Neural cell (in vitro differentiated cells): ENCODE results near the gene HSP90AA1. TPM values are rescaled to one million over a fixed set of nuclear protein-coding genes. Genes with fewer than 3 reads are reported as not detected.

Source experiments
- H2AFZ ChIP-seq: fragments of 200-600, 300-800 bp; sonication (generic), shearing (Covaris generic); 2 replicates; pipeline ENCODE4 v1.6.0; 2014; ENCODE audit warnings: low read depth, mild to moderate bottlenecking, antibody characterized with exemption, low read length, moderate library complexity
- H3F3A ChIP-seq: fragments of 200-600 bp; shearing (Covaris generic); 2 replicates; pipeline ENCODE4 v1.6.1; 2016; ENCODE audit warnings: mild to moderate bottlenecking, moderate library complexity, mixed read lengths, antibody characterized with exemption, low read length; ENCODE audit not compliant: insufficient read depth, poor library complexity, severe bottlenecking
- H3K27ac ChIP-seq: fragments of 200-600, 300-800 bp; sonication (generic), shearing (Covaris generic); 2 replicates; pipeline ENCODE4 v1.5.1; 2014; ENCODE audit warnings: mild to moderate bottlenecking, low read length, moderate library complexity
- H3K27me3 ChIP-seq: fragments of 300-800, 200-600 bp; sonication (generic), shearing (Covaris generic); 2 replicates; pipeline ENCODE4 v1.6.0; 2014; ENCODE audit warnings: mild to moderate bottlenecking, low read depth, low read length, moderate library complexity; ENCODE audit not compliant: insufficient read depth
- H3K36me3 ChIP-seq: fragments of 300-800, 200-600 bp; sonication (generic), shearing (Covaris generic); 2 replicates; pipeline ENCODE4 v1.5.1; 2014; ENCODE audit warnings: mild to moderate bottlenecking, antibody characterized with exemption, low read length, moderate library complexity; ENCODE audit not compliant: insufficient read depth
- H3K4me2 ChIP-seq: fragments of 300-800, 200-600 bp; sonication (generic), shearing (Covaris generic); 2 replicates; pipeline ENCODE4 v1.6.0; 2014; ENCODE audit warnings: mild to moderate bottlenecking, low read length
- H3K4me3 ChIP-seq: fragments of 300-800, 200-600 bp; sonication (generic), shearing (Covaris generic); 2 replicates; pipeline ENCODE4 v1.5.1; 2014; ENCODE audit warnings: mild to moderate bottlenecking, low read length, moderate library complexity
- H3K79me2 ChIP-seq: fragments of 200-600 bp; shearing (Covaris generic); replicated peaks from 2 replicates; pipeline ENCODE4 v1.6.0; 2014; ENCODE audit warnings: mild to moderate bottlenecking, low read length, moderate library complexity; ENCODE audit not compliant: insufficient read depth
- H3K9ac ChIP-seq: fragments of 300-800, 200-600 bp; sonication (generic), shearing (Covaris generic); 2 replicates; pipeline ENCODE4 v1.6.1; 2016; ENCODE audit warnings: mild to moderate bottlenecking, low read length, mixed read lengths
- H3K9me2 ChIP-seq: fragments of 200-600 bp; shearing (Covaris generic); 2 replicates; pipeline ENCODE4 v1.6.1; 2016; ENCODE audit warnings: mild to moderate bottlenecking, low read length, mixed read lengths; ENCODE audit not compliant: insufficient read depth
- H3K9me3 ChIP-seq: fragments of 200-600, 300-800 bp; sonication (generic), shearing (Covaris generic); 2 replicates; pipeline ENCODE4 v1.6.1; 2016; ENCODE audit warnings: mild to moderate bottlenecking, mixed run types, low read length, moderate library complexity, mixed read lengths
- H4K20me1 ChIP-seq: fragments of 200-600 bp; shearing (Covaris generic); 2 replicates; pipeline ENCODE4 v1.6.1; 2016; ENCODE audit warnings: mild to moderate bottlenecking, mixed run types; ENCODE audit not compliant: insufficient read depth
- EP300 ChIP-seq: fragments of 450-650 bp; conservative IDR thresholded peaks from 2 replicates; pipeline ENCODE4 v1.6.1; 2014; ENCODE audit warnings: antibody characterized with exemption, mild to moderate bottlenecking, moderate library complexity; ENCODE audit not compliant: poor library complexity, severe bottlenecking
- EZH2 ChIP-seq: fragments of 200-600, 300-800 bp; shearing (Covaris generic), sonication (generic); IDR thresholded peaks from 2 replicates; pipeline ENCODE4 v1.6.1; 2014; ENCODE audit warnings: antibody characterized with exemption, low read length, borderline replicate concordance, mild to moderate bottlenecking; ENCODE audit not compliant: insufficient read depth, poor library complexity, severe bottlenecking
- MXI1 ChIP-seq: fragments of 450-650 bp; conservative IDR thresholded peaks from 2 replicates; pipeline ENCODE4 v1.6.1; 2014; ENCODE audit warnings: antibody characterized with exemption, mild to moderate bottlenecking; ENCODE audit not compliant: poor library complexity, severe bottlenecking
- POLR2AphosphoS5 ChIP-seq: IDR thresholded peaks from 2 replicates; pipeline ENCODE4 v1.6.1; 2012
- RAD21 ChIP-seq: fragments of 450-650 bp; conservative IDR thresholded peaks from 2 replicates; pipeline ENCODE4 v1.6.1; 2014; ENCODE audit warnings: antibody characterized with exemption, mild to moderate bottlenecking, moderate library complexity
- SMC3 ChIP-seq: fragments of 450-650 bp; conservative IDR thresholded peaks from 2 replicates; pipeline ENCODE4 v1.6.1; 2014; ENCODE audit warnings: antibody characterized with exemption, mild to moderate bottlenecking, moderate library complexity; ENCODE audit not compliant: poor library complexity
- TAF1 ChIP-seq: IDR thresholded peaks from 2 replicates; pipeline ENCODE4 v1.6.1; 2012; ENCODE audit warnings: low read depth
- polyA plus RNA-seq: library from polyadenylated mRNA; depleted of rRNA; stranded (reverse); fragments of >200 nt; gene quantifications from 2 replicates; pipeline ENCODE4 v1.2.3, GENCODE V29; 2014
- TF ChIP-seq, protein P1 (sequence below): fragments of 450-650 bp; IDR thresholded peaks from 2 replicates; pipeline ENCODE4 v1.5.1; 2014; ENCODE audit warnings: antibody characterized with exemption, mild to moderate bottlenecking, moderate library complexity; ENCODE audit not compliant: poor library complexity, severe bottlenecking
- TF ChIP-seq, protein P2 (sequence below): IDR thresholded peaks from 2 replicates; pipeline ENCODE4 v1.6.1; 2012; ENCODE audit warnings: borderline replicate concordance

The HSP90AA1 gene
- polyA plus RNA-seq, 1 donor from 2014 or later: 206 TPM

DNA sequence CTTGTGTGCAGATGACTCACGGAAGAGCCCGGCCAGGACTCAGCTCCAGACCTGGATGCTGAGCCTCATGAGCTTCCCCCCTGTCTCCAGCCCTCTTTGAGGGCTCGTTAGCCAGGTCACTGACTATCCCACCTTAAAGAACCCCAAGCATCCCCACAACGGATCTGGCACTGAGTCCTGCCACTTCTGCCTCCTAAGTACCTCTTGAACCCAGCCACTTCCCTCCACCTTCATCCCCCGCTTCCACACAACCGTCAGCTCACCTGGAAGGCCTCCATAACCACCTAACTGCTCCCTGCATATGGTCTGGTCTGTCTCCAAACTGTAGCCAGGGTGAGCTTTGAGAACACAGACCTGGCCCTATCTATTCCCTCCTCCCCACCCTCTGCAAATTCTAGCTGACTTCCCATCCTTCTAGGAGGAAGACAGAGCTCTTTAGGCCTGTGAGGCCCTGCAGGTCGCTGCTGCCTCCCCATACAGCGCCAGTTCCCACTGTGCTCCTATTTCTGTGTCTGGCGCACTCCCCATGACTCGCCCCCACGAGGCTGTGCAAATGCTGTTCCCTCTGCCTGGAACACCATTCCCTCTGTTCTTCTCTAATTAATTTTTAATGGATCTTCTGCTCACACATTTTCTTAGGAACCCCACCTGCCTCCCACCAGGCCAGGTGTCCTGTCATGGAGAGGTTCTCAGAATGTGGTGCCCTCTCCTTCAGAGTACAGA lies 2.9 kb upstream of the HSP90AA1 start:
- H3K27me3 ChIP-seq: no peaks in the 10 kb centered on the region
- no peak overlapping the region for H3K27ac ChIP-seq
- H3F3A ChIP-seq: no peaks in the 10 kb centered on the region
- H2AFZ ChIP-seq: no peak overlapping the region
- H3K9ac ChIP-seq: no peak overlapping the region
- no peaks in the 10 kb centered on the region for H3K9me2 ChIP-seq
- H3K79me2 ChIP-seq: peaks cover 17% of the 10 kb centered on the region
- no peak overlapping the region for H3K4me3 ChIP-seq
- TF ChIP-seq SMC3 (no peak), MXI1 (no peak), EP300 (no peak), EZH2 (no peak), POLR2AphosphoS5 (no peak), RAD21 (no peak), TAF1 (no peak)
- TF ChIP-seq, protein P1, sequence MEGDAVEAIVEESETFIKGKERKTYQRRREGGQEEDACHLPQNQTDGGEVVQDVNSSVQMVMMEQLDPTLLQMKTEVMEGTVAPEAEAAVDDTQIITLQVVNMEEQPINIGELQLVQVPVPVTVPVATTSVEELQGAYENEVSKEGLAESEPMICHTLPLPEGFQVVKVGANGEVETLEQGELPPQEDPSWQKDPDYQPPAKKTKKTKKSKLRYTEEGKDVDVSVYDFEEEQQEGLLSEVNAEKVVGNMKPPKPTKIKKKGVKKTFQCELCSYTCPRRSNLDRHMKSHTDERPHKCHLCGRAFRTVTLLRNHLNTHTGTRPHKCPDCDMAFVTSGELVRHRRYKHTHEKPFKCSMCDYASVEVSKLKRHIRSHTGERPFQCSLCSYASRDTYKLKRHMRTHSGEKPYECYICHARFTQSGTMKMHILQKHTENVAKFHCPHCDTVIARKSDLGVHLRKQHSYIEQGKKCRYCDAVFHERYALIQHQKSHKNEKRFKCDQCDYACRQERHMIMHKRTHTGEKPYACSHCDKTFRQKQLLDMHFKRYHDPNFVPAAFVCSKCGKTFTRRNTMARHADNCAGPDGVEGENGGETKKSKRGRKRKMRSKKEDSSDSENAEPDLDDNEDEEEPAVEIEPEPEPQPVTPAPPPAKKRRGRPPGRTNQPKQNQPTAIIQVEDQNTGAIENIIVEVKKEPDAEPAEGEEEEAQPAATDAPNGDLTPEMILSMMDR: no peak
- TF ChIP-seq, protein P2, sequence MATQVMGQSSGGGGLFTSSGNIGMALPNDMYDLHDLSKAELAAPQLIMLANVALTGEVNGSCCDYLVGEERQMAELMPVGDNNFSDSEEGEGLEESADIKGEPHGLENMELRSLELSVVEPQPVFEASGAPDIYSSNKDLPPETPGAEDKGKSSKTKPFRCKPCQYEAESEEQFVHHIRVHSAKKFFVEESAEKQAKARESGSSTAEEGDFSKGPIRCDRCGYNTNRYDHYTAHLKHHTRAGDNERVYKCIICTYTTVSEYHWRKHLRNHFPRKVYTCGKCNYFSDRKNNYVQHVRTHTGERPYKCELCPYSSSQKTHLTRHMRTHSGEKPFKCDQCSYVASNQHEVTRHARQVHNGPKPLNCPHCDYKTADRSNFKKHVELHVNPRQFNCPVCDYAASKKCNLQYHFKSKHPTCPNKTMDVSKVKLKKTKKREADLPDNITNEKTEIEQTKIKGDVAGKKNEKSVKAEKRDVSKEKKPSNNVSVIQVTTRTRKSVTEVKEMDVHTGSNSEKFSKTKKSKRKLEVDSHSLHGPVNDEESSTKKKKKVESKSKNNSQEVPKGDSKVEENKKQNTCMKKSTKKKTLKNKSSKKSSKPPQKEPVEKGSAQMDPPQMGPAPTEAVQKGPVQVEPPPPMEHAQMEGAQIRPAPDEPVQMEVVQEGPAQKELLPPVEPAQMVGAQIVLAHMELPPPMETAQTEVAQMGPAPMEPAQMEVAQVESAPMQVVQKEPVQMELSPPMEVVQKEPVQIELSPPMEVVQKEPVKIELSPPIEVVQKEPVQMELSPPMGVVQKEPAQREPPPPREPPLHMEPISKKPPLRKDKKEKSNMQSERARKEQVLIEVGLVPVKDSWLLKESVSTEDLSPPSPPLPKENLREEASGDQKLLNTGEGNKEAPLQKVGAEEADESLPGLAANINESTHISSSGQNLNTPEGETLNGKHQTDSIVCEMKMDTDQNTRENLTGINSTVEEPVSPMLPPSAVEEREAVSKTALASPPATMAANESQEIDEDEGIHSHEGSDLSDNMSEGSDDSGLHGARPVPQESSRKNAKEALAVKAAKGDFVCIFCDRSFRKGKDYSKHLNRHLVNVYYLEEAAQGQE: no peak
- no peaks in the 10 kb centered on the region for H3K9me3 ChIP-seq
- H3K36me3 ChIP-seq: peaks cover 2% of the 10 kb centered on the region
- H4K20me1 ChIP-seq: no peaks in the 10 kb centered on the region
- no peak overlapping the region for H3K4me2 ChIP-seq

DNA sequence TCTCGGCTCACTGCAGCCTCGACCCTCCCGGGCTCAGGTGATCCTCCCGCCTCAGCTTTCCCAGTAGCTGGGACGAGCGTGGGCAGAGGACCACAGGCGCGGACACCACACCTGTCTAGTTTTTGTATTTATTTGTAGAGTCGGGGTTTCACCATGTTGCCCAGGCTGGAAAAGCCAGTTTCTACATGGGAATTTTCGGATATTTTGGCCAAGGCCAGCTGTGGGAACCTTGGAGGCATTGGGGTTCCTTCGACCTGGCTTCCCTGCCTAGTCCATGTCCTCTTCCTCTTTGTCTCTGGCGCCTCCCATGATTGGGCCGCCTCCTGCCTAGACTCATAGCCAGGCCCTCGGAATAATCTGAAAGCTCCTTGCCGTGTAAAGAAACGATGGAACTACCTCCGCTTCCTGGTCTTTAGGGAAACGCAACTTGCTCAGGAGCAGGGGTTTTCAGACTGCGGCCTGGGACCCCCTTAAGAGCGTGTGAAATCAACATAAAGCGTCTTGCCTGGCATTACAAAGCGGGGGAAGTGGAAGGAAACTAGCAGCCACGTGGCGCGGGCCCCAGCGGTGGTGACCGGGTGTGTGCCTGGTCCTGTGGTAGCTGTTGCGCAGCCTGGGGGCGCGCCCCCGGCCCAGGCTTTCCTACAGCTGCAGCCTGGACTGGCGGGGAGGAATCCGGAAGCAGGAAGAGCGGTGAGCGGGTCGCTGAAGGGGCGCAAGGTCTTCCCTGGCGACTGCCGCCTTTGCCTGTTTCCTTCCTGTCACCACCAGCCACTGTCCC lies 1.4 kb upstream of the HSP90AA1 start:
- Histone ChIP-seq H3F3A (no peaks in the 10 kb centered on the region), H4K20me1 (no peaks in the 10 kb centered on the region), H3K79me2 (peaks cover 22% of the 10 kb centered on the region), H3K36me3 (peaks cover 8% of the 10 kb centered on the region), H3K27ac (peak overlapping the region; percentile 89), H3K9me3 (no peaks in the 10 kb centered on the region), H3K27me3 (no peaks in the 10 kb centered on the region), H3K9ac (peak overlapping the region; percentile 91), H3K9me2 (no peaks in the 10 kb centered on the region), H3K4me2 (peak overlapping the region; percentile 78), H3K4me3 (peak overlapping the region; percentile 91), H2AFZ (no peak overlapping the region)
- TF ChIP-seq, protein P2: no peak
- TF ChIP-seq, protein P1: no peak
- TF ChIP-seq RAD21: no peak
